Thoracic aorta (tissue), 2 donors: ENCODE measurements around the gene RBM11. TPM values are rescaled to one million over a fixed set of nuclear protein-coding genes. Genes with fewer than 3 reads are reported as not detected.

Experiments used
- ATAC-seq: fragments of 150-250 bp; one replicate; pipeline ENCODE4 v1.8.0; 2017; ENCODE audit warnings: low read depth; ENCODE audit not compliant: insufficient number of reproducible peaks, low FRiP score
- DNase-seq: peaks from one replicate; pipeline ENCODE4 v3.0.0-alpha.2; 2020; ENCODE audit warnings: low spot score
- H3K27ac ChIP-seq, 2 donors: fragments of 200-600 bp; sonication (generic); 1 replicate in 1 of 2; 2 replicates in 1 of 2; pipeline ENCODE4 v1.5.1; 2016; ENCODE audit warnings: mild to moderate bottlenecking in 2 of 2, moderate library complexity in 2 of 2
- H3K27me3 ChIP-seq: fragments of 200-600 bp; sonication (generic); replicated peaks from 2 replicates; pipeline ENCODE4 v1.6.0; 2016; ENCODE audit warnings: mild to moderate bottlenecking; ENCODE audit not compliant: insufficient read depth
- H3K36me3 ChIP-seq: fragments of 200-600 bp; sonication (generic); one replicate; pipeline ENCODE4 v1.5.1; 2016
- H3K4me1 ChIP-seq, 2 donors: fragments of 200-600 bp; sonication (generic); 1 replicate in 1 of 2; 2 replicates in 1 of 2; pipeline versions ENCODE4 v1.5.1 to v1.6.0; 2016; ENCODE audit warnings: low read depth in 2 of 2, mild to moderate bottlenecking in 1 of 2; ENCODE audit not compliant: control insufficient read depth in 1 of 2
- H3K4me3 ChIP-seq: fragments of 200-600 bp; sonication (generic); 2 replicates; pipeline ENCODE4 v1.5.1; 2016; ENCODE audit warnings: mild to moderate bottlenecking
- H3K9me3 ChIP-seq: fragments of 200-600 bp; sonication (generic); 2 replicates; pipeline ENCODE4 v1.5.1; 2016
- total RNA-seq, 2 donors: library from RNA; depleted of rRNA; stranded (reverse); fragments of >200 nt; gene quantifications; one replicate each; pipeline versions ENCODE4 v1.1.0 to v1.2.3, GENCODE V29; 2016
- TF ChIP-seq, protein P1 (sequence below): fragments of 200-600 bp; sonication (generic); IDR thresholded peaks from one replicate; pipeline ENCODE4 v1.5.1; 2019; ENCODE audit warnings: antibody characterized with exemption

RBM11 gene
- total RNA-seq, 2 donors from 2014 or later = 0.49 to 1.5 TPM

DNA sequence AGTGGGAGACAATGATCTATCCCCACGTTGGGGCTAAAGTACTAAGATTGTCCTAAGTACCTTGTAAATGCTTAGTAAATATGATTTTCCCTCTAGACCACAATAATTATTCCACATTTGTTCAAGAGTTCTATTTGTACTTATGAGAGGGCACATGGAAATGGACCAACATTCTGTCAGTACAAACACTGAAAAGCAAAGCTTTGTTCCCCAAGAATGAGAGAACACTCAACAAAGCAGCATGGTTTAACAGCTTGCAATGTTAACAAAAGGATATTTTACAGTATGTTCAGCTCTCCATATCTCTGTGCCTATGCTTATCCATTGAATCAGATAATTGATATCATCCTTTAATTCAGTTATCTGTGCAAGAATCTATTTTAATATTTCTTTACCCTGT lies 35.4 kb downstream of the RBM11 start:
- H3K27me3 ChIP-seq = no peaks in the 10 kb centered on the region
- H3K4me3 ChIP-seq = no peak overlapping the region
- ATAC-seq = no peak
- H3K9me3 ChIP-seq = no peaks in the 10 kb centered on the region
- TF ChIP-seq, protein P1, sequence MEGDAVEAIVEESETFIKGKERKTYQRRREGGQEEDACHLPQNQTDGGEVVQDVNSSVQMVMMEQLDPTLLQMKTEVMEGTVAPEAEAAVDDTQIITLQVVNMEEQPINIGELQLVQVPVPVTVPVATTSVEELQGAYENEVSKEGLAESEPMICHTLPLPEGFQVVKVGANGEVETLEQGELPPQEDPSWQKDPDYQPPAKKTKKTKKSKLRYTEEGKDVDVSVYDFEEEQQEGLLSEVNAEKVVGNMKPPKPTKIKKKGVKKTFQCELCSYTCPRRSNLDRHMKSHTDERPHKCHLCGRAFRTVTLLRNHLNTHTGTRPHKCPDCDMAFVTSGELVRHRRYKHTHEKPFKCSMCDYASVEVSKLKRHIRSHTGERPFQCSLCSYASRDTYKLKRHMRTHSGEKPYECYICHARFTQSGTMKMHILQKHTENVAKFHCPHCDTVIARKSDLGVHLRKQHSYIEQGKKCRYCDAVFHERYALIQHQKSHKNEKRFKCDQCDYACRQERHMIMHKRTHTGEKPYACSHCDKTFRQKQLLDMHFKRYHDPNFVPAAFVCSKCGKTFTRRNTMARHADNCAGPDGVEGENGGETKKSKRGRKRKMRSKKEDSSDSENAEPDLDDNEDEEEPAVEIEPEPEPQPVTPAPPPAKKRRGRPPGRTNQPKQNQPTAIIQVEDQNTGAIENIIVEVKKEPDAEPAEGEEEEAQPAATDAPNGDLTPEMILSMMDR = no peak
- H3K4me1 ChIP-seq = no peaks in the 10 kb centered on the region
- no peaks in the 10 kb centered on the region for H3K36me3 ChIP-seq
- no peak overlapping the region for H3K27ac ChIP-seq
- no peak for DNase-seq

DNA sequence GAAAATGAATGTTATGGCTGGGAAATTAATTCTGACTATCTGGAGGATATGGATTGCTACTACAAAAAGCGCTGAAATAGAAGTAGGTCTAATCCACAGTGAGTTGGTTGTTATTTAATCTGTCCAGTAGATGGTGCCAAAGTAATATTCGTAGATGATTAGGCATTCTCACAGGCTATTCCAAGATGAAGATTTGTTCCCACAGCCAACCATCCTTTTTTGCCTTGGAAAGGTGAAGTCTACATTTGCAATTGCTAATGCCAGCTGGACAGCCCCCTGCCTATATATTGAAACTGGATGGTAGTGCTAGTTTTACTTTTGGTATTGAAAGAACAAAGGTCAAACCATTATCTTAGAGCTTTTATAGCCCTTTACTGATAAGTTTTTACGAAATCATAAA lies 43.8 kb downstream of the RBM11 start:
- no peak for ATAC-seq
- Histone ChIP-seq H3K27me3 (no peaks in the 10 kb centered on the region), H3K36me3 (no peaks in the 10 kb centered on the region), H3K4me1 (no peaks in the 10 kb centered on the region), H3K4me3 (no peak overlapping the region), H3K9me3 (no peaks in the 10 kb centered on the region), H3K27ac (no peak overlapping the region)
- TF ChIP-seq, protein P1 = peak; percentile 42
- DNase-seq = no peak

DNA sequence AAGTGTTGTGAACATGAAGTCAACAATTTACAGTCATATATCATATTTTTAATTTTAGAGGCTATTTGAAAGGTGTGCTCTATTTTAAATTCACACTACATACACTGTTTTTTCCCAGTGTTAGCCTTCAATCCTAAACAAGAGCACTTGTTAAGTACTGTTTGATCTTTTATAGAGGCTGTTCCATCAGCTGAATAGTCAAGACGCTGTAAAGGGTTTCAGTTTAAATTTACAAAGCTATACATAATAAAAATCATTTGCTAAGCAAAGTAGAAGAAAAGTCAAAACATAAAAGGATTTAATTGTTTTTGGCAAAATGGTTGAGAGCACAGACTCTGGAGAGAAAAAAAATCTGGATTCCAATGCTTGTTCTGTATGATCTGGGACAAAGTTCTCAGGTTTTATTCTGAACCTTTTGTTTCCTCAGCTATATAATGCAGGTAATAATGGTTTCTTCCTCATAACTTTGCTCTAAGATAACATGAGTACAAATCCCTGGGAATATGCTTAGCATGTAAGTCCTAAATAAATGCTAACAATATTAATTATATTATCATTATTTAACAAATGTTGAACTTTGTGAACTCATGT lies 44.3 kb downstream of the RBM11 start:
- TF ChIP-seq, protein P1 = no peak
- no peaks in the 10 kb centered on the region for H3K9me3 ChIP-seq
- no peaks in the 10 kb centered on the region for H3K4me1 ChIP-seq
- no peaks in the 10 kb centered on the region for H3K36me3 ChIP-seq
- H3K27me3 ChIP-seq = no peaks in the 10 kb centered on the region
- H3K27ac ChIP-seq = no peak overlapping the region
- ATAC-seq (no peak), DNase-seq (no peak)
- no peak overlapping the region for H3K4me3 ChIP-seq

DNA sequence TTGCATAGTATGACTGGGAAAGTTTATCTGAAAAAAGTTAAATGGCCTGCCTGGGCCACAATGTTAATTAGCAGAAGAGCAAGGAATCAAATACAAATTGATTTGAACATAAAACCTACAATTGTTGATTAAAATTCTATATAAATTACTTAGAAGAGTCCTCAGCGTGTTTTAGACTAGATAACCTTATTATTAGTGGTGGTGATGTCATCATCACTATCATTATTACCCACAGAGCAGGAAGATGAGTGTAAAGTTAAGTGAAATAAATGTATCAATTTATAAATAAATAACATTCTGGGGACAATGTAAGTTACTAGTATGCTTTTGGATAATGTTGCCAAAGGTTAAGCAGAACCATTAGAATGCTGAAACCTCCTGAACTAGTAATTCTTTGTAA lies 46.1 kb downstream of the RBM11 start:
- Histone ChIP-seq H3K27me3 (no peaks in the 10 kb centered on the region), H3K9me3 (no peaks in the 10 kb centered on the region), H3K4me3 (no peak overlapping the region), H3K36me3 (no peaks in the 10 kb centered on the region), H3K4me1 (no peaks in the 10 kb centered on the region), H3K27ac (no peak overlapping the region)
- TF ChIP-seq, protein P1 = no peak
- ATAC-seq = no peak
- no peak for DNase-seq

DNA sequence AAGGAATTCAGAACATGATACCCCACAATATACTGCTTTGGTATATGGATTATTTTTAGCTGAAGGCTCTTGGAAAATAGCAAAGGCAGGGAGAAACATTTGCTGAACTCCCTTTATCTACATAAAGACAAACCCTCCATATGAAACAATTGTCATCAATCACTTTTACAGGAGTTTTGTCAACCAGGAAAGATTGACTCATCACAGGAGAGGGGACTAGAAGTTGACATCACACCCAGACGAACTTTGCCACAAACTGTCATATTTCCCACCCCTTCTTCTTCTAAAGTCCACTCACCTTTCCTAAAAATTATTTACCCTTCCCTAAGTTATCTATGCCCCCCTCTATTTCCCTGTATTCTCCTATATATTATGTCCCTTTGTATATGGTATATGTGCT lies 47.9 kb downstream of the RBM11 start:
- Histone ChIP-seq H3K4me3 (no peak overlapping the region), H3K36me3 (no peaks in the 10 kb centered on the region), H3K4me1 (no peaks in the 10 kb centered on the region), H3K27me3 (no peaks in the 10 kb centered on the region), H3K27ac (no peak overlapping the region), H3K9me3 (no peaks in the 10 kb centered on the region)
- TF ChIP-seq, protein P1 = no peak
- DNase-seq (no peak), ATAC-seq (no peak)
